Transverse colon (tissue), 4 donors: ENCODE results near the gene PRKCSH. TPM values are rescaled to one million over a fixed set of nuclear protein-coding genes. Genes with fewer than 3 reads are reported as not detected.
A peak's percentile ranks its signal among the peaks of the same experiment; 100 is the strongest.

Source experiments
- DNase-seq: peaks from one replicate; pipeline ENCODE4 v3.0.0-alpha.2; 2019
- H3K27ac ChIP-seq, 4 donors: fragments of 200-600 bp; sonication (generic); 2 replicates each; pipeline ENCODE4 v1.5.1; 2016 to 2018; ENCODE audit warnings: inconsistent platforms in 4 of 4
- H3K27me3 ChIP-seq: fragments of 200-600 bp; sonication (generic); 2 replicates; pipeline ENCODE4 v1.5.1; 2017; ENCODE audit warnings: inconsistent platforms
- H3K36me3 ChIP-seq, 4 donors: fragments of 200-600 bp; sonication (generic); 2 replicates each; pipeline ENCODE4 v1.5.1; 2017 to 2019; ENCODE audit warnings: inconsistent platforms in 4 of 4
- H3K4me1 ChIP-seq, 4 donors: fragments of 200-600 bp; sonication (generic); 2 replicates each; pipeline ENCODE4 v1.5.1; 2017 to 2020; ENCODE audit warnings: inconsistent platforms in 4 of 4
- H3K4me3 ChIP-seq, 4 donors: fragments of 200-600 bp; sonication (generic); 1 replicate in 1 of 4; 2 replicates in 3 of 4; pipeline versions ENCODE4 v1.5.1 to v1.6.1; 2017 to 2019; ENCODE audit warnings: inconsistent platforms in 4 of 4
- H3K9me3 ChIP-seq, 2 donors: fragments of 200-600 bp; sonication (generic); 2 replicates each; pipeline ENCODE4 v1.5.1; 2017 to 2019; ENCODE audit warnings: inconsistent platforms in 2 of 2
- CTCF ChIP-seq, 5 experiments: fragments of 200-600 bp in 3 of 5; fragments of 450-650 bp in 2 of 5; sonication (generic) in 3 of 5; IDR thresholded peaks; 1 replicate in 2 of 5; 2 replicates in 3 of 5; pipeline ENCODE4 v1.5.1; 2016 to 2017; ENCODE audit warnings: antibody characterized with exemption in 5 of 5, inconsistent platforms in 3 of 5, mild to moderate bottlenecking in 2 of 5, moderate library complexity in 1 of 5
- EP300 ChIP-seq: sonication (generic); formaldehyde crosslinking; IDR thresholded peaks from one replicate; pipeline ENCODE4 v1.6.1; 2017; ENCODE audit warnings: antibody characterized with exemption, low read depth
- POLR2A ChIP-seq: fragments of 450-650 bp; IDR thresholded peaks from one replicate; pipeline ENCODE4 v1.6.1; 2016; ENCODE audit warnings: antibody characterized with exemption, mild to moderate bottlenecking, moderate library complexity
- POLR2AphosphoS5 ChIP-seq, 3 donors: sonication (generic); formaldehyde crosslinking; IDR thresholded peaks; one replicate each; pipeline ENCODE4 v1.6.1; 2016; ENCODE audit warnings: antibody characterized with exemption in 3 of 3
- WGBS, 2 donors: methylation state at CpG; one replicate each; pipeline ENCODE4 v1.1.5; 2018; ENCODE audit warnings: low coverage in 1 of 2; 5-methylcytosine and 5-hydroxymethylcytosine counted together
- in situ Hi-C, 4 donors: fragments of 200-750 bp; cut with MboI; loops; one replicate each; pipeline versions ENCODE4 v1.15.0 to v1.15.1; 2017; ENCODE audit warnings: low sequenced_read_pairs in 3 of 4, low pct_ligation_motif_present in 1 of 4, low pct_unique_long_range_greater_than_20kb in 1 of 4
- intact Hi-C: fragments of 100-400 bp; cut with DNase I; formaldehyde crosslinking; loops from one replicate; pipeline ENCODE4 v1.15.1; 2023; ENCODE audit warnings: low total_unique reads
- total RNA-seq, 4 donors: library from RNA; depleted of rRNA; stranded (reverse); fragments of >200 nt; gene quantifications; one replicate each; pipeline ENCODE4 v1.1.0, GENCODE V29; 2016

PRKCSH gene
- total RNA-seq, 4 donors from 2014 or later = 119 to 195 (median 183) TPM

- peak within 1 kb of the TSS; percentile 25 to 53 (median 38) for H3K27ac ChIP-seq
Measured at GRCh38 chr19:11418549-11419506, 16.6 kb upstream of the PRKCSH start, which contains the start of gene RGL3. Gene RGL3, minus strand, starts transcription at chr19:11419314. Its CDS starts 36 bp downstream, at chr19:11419278.

GRCh38 chr19:11420429-11421370 is 14.7 kb upstream of the PRKCSH start:
- no peak for DNase-seq
- WGBS, 2 donors = 7 to 8% methylated on average over 3 to 40 of the region's 46 CpGs
- Histone ChIP-seq H3K4me3 (peak overlapping the region in 2 of 4 donors; percentile 13 to 39), H3K4me1 (peaks cover 10 to 49% (median 29%) of the 10 kb centered on the region in 4 donors), H3K27ac (peak overlapping the region in 2 of 4 donors; percentile 1 to 8), H3K36me3 (no peaks in the 10 kb centered on the region), H3K9me3 (no peaks in the 10 kb centered on the region), H3K27me3 (peaks cover 79% of the 10 kb centered on the region)
- intact Hi-C loops (no loop called here), in situ Hi-C loops (no loop called here)
- no peak for TF ChIP-seq CTCF (IDR thresholded peaks at IDR 0.05)
- TF ChIP-seq POLR2A = no peak
- no peak for TF ChIP-seq EP300
- TF ChIP-seq POLR2AphosphoS5 (IDR thresholded peaks at IDR 0.05) = no peak

More at GRCh38 chr19:11418549-11419506, 16.6 kb upstream of the PRKCSH start, which contains the start of gene RGL3:
- 3 to 7% methylated on average over 3 to 49 of the region's 72 CpGs for WGBS, 2 donors
- DNase-seq = peak; percentile 51
- Histone ChIP-seq H3K9me3 (no peaks in the 10 kb centered on the region), H3K27me3 (peaks cover 74% of the 10 kb centered on the region), H3K36me3 (no peaks in the 10 kb centered on the region), H3K4me3 (peak within 1 kb of the TSS in 3 of 4 donors; percentile 36 to 50 (median 40)), H3K4me1 (peaks cover 10 to 49% (median 29%) of the 10 kb centered on the region in 4 donors)
- intact Hi-C loops (no loop called here), in situ Hi-C loops (no loop called here)
- TF ChIP-seq CTCF (IDR thresholded peaks at IDR 0.05) (no peak), POLR2AphosphoS5 (IDR thresholded peaks at IDR 0.05) (peak in 1 of 3 donors; percentile 33), POLR2A (no peak)

- intact Hi-C loops = no loop called here
Measured at GRCh38 chr19:11421371-11422098, 13.9 kb upstream of the PRKCSH start.

More at GRCh38 chr19:11421371-11422098, 13.9 kb upstream of the PRKCSH start:
- H3K4me1 ChIP-seq = peaks cover 10 to 49% (median 29%) of the 10 kb centered on the region in 4 donors
- H3K27ac ChIP-seq = peak overlapping the region in 3 of 4 donors; percentile 1 to 34 (median 32)
- peaks cover 75% of the 10 kb centered on the region for H3K27me3 ChIP-seq
- DNase-seq = peak; percentile 63
- no peaks in the 10 kb centered on the region for H3K9me3 ChIP-seq
- in situ Hi-C loops = no loop called here
- no peak for TF ChIP-seq CTCF (IDR thresholded peaks at IDR 0.05)
- TF ChIP-seq POLR2A = no peak
- no peak for TF ChIP-seq EP300
- peak overlapping the region in 2 of 4 donors; percentile 25 to 39 for H3K4me3 ChIP-seq
- no peaks in the 10 kb centered on the region for H3K36me3 ChIP-seq
- WGBS, 2 donors = 28% methylated on average over 25 of the region's 36 CpGs; no CpG with 5 or more reads in 1 of the 2 donors
